GM12864 (cell line): Measurements from ENCODE around the gene GALNT10.
"Not testable (repeated sequence)": the region's sequence is repeated elsewhere in the genome, so short reads cannot be mapped to it uniquely, and the experiment has no call there.

Experiments
- DNase-seq: peaks from one replicate; pipeline ENCODE4 v3.0.0-alpha.2; 2011; ENCODE audit warnings: low read depth
- H3K4me3 ChIP-seq: 2 replicates; pipeline ENCODE4 v1.5.1; 2011; ENCODE audit warnings: mild to moderate bottlenecking, low read depth, low read length, control low read depth
- CTCF ChIP-seq: IDR thresholded peaks from 2 replicates; pipeline ENCODE4 v1.5.1; 2011; ENCODE audit warnings: low read depth, mild to moderate bottlenecking, moderate library complexity, low read length, control low read depth, inconsistent platforms; ENCODE audit errors: missing control alignments

GALNT10 gene

GRCh38 chr5:154352960-154353548 lies 162.5 kb downstream of the GALNT10 start:
- H3K4me3 ChIP-seq, result no peak overlapping the region
- no peak for DNase-seq
- TF ChIP-seq CTCF, result no peak

- no peak overlapping the region for H3K4me3 ChIP-seq
- no peak for DNase-seq
- TF ChIP-seq CTCF, result no peak
These were observed 164.6 kb downstream of the GALNT10 start for GRCh38 chr5:154355129-154355611.

DNA sequence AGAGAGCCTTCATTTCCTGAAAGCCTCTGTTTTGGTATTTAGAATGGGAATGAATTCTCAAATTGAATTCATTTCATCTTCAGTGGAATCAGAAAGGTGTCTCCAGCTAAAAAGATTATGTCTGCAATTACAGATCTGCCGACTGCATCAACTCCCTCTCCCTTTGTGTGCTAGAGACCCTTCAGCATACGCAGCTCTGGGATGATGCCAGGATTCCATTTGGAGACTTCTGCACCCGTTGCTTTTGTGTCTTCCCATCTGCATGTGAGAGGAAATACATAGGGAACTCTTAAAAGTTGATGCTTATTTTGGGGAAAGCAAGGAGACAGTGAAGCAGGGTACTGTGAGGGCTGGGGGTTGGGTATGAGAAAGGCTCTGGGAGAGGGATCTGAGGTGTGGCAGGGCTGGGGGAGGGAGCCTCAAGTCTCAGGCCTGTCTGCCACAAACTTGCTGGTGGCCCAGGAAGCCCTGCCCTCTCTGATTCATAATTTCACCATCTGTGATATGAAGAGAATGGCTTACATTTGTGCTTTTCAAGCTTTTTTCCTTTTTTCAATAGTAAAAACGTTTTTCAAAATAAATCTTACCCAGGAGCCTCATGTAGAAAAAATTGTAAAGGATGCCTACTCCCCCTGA lies 165.6 kb downstream of the GALNT10 start:
- no peak for DNase-seq
- H3K4me3 ChIP-seq, result no peak overlapping the region
- TF ChIP-seq CTCF, result no peak

DNA sequence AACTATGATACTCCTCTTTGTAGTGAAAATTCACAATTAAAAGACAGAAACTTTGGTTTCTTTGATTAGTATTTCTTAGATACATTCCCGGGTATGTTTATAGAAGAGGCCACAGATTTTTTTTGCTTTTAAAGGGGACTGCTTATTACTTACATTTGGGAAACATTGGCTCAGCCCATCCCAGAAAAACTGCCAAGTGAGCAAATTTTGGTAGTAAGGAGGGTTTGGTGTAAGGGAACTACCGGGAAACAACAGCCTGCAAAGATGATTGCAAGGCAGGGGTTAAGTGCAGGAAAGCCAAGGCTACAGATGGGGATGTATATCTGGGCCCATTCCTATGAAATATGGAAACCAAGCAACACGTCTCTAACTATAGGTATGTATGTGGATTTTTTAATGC lies 166.4 kb downstream of the GALNT10 start:
- H3K4me3 ChIP-seq, result no peak overlapping the region
- DNase-seq, result no peak
- TF ChIP-seq CTCF, result no peak

GRCh38 chr5:154358516-154359220 lies 168.1 kb downstream of the GALNT10 start:
- H3K4me3 ChIP-seq, result no peak overlapping the region
- no peak for DNase-seq
- no peak for TF ChIP-seq CTCF

DNA sequence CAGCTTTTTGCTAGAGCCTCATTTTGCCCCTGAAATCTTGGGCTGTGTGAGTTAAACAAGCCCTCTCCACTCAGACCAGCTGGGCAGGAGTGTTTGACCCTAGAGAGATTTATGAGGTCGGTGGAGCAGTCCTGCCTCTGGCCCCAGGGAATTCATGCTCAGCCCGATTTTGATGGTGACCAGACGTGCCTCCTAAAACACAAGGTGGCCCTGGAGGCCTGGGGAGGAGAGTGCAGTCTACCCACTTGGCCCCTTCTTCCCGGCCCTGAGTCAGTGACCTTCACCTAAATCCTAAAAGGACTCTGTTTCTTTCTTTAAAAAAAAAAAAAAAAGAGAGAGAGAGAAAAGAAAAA lies 168.7 kb downstream of the GALNT10 start:
- TF ChIP-seq CTCF, result no peak
- DNase-seq, result no peak
- no peak overlapping the region for H3K4me3 ChIP-seq

- not testable (repeated sequence) for H3K4me3 ChIP-seq, DNase-seq
These were observed 169.7 kb downstream of the GALNT10 start for GRCh38 chr5:154360241-154360640.
